T follicular helper cell (primary cell): ENCODE measurements around the gene CCDC200.
"Not testable (repeated sequence)": the region's sequence is repeated elsewhere in the genome, so short reads cannot be mapped to it uniquely, and the experiment has no call there.

Experiments
- DNase-seq: peaks from one replicate; pipeline ENCODE4 v3.0.0-alpha.2; 2020; ENCODE audit warnings: low read depth

Gene CCDC200

DNA sequence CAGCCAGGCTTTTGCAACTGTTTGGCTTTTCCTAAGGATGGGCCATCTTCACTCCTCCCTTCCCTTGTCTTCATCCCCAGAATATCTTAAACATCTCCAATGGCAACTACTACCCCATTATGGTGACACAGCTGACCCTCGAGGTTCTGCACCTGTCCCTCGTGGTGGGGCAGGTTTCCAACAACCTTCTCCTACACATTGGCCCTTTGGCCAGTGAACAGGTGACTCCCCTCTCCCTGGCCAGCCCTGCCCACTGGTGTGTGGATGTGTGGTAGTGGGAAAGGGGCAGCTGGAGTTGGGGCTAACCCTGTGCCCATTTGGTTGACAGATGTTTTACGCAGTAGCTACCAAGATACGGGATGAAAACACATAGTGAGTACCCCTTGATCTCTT lies 12.1 kb downstream of the CCDC200 start:
- DNase-seq, result no peak

DNA sequence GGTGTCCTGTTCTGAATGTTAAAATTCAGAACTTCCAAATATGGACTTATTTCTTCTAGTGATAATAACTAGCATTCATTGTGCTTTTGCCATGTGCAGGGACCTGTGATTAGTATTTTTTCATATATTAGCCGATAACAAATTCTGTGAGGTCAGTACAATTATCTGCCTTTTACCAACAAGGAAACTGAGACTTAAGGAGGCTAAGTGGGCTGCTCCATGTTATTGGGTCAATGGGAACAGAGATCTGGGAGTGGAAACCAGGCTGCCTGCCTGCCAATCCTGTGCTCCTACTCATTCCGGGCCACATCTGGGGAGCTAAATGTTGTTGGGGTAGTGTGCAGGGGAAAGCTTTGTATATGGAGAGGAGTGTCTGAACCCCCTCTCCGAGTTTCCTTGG lies 13.1 kb downstream of the CCDC200 start:
- no peak for DNase-seq

DNA sequence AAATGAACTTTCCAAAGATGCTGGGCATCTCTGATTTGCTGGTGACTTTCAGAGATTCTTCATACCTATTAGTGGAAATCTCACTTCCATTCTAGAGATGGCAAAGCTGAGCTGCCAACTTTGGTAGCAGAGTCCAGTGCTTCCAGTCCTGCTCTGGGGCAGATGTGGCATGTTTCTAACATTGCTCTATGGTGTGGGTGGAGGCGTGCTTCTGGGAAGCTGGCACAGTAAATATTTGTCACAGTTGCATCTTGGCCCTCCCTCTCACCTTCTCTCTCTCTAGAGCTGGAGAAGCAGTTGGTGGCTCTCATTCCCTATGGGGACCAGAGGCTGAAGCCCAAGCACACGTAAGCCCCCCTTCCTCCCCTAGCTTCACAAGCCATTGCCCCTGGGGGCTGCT lies 14.9 kb downstream of the CCDC200 start:
- no peak for DNase-seq

DNA sequence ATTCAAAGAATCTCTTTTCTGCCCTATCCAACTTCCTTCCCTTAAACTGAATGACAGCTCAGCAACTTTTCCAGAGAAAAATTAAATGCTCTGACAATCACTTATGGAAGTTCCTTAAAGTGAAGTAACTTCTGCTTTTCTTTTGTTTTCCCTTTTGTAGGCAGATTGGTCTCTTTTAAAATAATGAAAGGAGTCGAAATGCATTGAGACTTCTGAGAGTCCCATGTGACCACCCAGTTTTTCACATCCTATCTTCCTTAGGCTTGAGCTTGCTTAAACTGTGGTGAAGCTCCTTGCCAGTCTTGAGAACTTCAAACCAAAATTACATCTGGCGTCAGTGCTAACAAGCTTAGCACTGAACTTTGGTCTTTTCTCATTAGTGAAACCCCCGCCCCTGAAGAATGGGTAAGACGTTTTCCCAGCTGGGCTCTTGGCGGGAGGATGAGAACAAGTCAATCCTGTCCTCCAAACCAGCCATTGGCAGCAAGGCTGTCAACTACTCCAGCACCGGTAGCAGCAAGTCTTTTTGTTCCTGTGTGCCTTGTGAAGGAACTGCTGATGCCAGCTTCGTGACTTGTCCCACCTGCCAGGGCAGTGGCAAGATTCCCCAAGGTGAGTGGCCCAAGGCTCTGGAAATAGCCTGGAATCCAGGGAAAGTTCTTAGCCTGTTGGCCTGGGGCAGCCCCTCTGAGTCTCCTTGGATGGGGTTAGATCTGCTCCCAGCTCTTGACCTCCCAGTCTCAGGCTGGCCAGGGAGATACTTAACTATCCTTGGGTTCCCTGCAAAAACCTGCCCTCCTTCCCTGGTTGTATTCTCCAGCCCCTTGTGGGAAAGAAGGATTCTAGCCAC lies 15.6 kb downstream of the CCDC200 start:
- DNase-seq, result no peak

DNA sequence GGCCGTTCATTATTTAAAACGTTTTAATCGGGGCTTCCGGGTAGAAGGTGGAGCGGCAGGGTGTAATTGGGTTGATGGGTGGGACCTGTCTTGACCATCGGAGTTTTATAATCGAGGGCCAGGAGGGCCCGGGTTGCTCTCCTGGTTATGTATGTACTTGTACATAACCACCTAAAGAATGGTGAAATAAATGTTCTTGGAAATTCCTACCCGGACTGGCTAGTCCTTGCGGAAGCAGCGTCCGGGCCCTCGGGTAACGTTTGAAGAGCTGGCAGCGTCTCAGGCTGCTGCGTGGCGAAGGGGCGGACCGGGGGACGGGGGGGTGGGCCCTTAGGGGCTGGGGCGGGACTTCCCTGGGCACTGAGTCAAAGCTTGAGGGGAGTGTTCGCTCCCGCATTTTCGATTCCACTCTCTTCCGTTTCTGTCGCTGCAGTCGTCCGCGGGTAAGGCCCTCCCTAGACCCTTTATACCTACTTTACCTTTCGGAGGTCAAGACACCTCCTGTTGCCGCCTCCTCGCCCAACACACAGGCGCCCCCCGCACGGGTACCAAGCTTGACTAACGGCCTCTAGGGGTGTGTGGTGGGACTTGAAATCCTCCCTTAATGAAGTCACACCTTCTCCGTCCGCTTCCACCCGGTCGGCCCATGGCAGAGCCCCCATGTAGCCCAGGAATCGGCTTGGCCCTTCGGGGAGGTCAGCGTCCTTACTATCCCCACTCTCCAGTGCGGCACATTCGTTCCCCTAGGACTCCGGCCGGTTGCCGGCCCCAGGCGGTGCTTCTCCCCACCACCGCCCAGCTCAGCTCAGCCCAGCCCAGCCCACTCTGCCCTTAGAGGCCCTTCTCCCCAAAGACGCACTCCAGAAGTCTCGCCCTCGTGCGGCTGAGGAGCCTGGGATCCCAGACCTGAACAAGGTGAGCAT lies 16.7 kb downstream of the CCDC200 start, which contains the start of gene TMEM106A:
TMEM106A (plus strand) TSS at position 396 of the 923 bp plus-strand sequence. CDS start 1,167 bp downstream, outside the sequence.
- peak; percentile 57 for DNase-seq

DNA sequence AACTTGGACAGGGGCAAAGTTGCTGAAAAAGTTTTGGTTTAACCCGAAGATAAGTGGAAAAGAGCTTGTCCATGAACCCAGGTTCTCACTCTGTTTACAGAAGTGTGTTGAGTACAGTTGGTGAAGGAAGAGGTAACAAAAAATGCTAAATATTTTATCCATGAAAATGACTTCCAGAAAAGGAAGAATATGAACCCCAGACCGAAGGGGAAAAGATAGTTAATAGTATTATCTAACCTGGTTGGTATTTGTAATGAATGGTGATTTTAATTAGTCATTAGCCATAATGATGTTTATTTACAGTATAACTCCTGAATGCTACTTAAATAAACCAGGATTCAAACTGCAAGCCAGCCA lies 17.3 kb downstream of the CCDC200 start:
- no peak for DNase-seq

DNA sequence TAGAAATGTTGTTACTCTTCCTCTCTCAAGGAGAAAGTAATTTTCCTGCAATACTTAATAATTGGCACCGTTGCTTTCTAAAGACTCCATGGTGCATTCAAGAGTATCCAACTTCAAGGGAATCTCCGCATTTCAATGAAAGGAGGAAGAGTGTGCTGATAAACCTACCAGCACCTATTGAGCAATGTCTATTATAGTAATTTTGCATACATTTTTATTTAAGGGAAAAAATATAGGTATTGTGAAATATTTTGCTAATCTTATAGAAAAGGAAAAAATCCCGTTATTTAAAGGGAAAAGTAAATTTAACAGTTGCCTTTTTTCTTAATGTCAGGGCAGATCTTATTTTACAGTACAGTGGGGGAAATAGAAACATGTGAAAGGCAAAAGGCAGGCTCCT lies 17.8 kb downstream of the CCDC200 start:
- no peak for DNase-seq

DNA sequence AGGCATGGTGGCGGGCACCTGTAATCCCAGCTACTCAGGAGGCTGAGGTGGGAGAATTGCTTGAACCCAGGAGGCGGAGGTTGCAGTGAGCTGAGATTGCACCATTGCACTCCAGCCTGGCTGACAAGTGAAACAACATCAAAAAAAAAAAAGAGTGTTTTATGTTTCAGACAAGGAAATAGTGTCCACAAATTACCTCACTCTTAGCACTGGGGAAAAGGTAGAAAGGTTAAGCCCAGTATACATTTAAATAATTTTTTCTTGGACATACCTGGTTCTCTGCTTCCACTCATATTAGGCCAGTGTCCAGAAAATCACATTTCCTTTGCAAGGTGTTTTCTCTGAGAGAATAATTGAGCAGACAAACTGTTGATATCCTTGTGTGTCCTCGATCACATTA lies 25.4 kb downstream of the CCDC200 start:
- DNase-seq, result not testable (repeated sequence)

DNA sequence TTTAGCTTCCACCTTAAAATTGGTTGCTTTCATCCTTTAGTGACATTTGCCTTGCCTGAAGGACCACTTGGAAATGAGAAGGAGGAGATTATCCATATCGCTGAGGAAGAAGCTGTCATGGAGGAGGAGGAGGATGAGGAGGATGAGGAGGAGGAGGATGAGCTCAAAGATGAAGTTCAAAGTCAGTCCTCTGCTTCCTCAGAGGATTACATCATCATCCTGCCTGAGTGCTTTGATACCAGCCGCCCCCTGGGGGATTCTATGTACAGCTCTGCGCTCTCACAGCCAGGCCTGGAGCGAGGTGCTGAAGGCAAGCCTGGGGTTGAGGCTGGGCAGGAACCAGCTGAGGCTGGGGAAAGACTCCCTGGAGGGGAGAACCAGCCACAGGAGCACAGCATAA lies 28.3 kb downstream of the CCDC200 start:
- DNase-seq, result no peak

DNA sequence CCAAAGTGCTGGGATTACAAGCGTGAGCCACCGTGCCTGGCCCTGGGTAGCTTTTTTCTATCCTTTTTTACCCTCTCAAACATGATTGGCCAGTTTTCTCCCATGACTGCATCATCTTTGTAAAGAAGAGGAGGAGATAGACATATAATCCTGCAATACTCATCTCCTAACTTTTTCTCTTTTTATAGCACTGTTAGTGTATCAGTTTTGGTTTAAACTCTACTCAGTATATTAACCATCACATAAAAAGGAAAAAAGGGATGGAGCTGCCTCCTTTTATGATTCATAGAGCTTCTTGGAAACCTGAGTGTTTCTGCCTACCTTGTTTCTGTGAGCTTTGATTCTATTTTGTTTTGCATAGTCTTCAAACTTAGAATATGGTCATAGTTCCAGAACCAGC lies 28.8 kb downstream of the CCDC200 start:
- DNase-seq, result no peak

DNA sequence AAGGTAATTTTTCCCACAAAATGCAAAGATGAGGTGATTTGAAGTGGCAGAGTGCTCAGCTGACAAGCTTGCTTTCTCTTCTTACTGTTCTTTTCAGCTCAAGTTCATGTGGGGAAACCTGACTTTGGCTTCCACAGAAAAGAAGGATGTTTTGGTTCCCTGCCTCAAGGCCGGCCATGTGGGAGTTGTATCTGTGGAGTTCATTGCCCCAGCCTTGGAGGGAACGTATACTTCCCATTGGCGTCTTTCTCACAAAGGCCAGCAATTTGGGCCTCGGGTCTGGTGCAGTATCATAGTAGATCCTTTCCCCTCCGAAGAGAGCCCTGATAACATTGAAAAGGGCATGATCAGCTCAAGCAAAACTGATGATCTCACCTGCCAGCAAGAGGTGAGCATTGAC lies 35.2 kb downstream of the CCDC200 start:
- no peak for DNase-seq

DNA sequence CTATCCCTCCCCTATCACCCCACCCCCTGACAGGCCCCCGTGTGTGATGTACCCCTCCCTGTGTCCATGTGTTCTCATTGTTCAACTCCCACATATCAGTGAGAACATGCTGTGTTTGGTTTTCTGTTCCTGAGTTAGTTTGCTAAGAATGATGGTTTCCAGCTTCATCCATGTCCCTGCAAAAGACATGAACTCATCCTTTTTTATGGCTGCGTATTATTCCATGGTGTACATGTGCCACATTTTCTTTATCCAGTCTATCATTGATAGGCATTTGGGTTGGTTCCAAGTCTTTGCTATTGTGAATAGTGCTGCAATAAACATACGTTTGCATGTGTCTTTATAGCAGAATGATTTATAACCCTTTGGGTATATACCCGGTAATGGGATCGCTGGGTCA lies 41.8 kb downstream of the CCDC200 start:
- not testable (repeated sequence) for DNase-seq

DNA sequence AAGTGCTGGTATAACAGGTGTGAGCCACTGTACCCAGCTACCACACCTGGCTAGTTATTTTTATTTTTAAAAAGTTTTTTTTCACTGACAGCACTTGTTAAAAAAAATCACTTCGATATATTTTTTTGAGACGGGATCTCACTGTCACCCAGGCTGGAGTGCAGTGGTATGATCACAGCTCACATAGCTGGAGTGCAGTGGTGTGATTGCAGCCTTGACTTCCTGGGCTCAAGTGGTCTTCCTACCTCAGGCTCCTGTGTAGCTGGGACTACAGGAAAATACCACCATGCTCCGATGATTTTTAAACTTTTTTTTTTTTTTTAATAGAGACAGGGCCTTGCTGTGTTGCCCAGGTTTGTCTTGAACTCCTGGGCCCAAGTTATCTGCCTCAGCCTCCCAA lies 44.5 kb downstream of the CCDC200 start:
- DNase-seq, result no peak

DNA sequence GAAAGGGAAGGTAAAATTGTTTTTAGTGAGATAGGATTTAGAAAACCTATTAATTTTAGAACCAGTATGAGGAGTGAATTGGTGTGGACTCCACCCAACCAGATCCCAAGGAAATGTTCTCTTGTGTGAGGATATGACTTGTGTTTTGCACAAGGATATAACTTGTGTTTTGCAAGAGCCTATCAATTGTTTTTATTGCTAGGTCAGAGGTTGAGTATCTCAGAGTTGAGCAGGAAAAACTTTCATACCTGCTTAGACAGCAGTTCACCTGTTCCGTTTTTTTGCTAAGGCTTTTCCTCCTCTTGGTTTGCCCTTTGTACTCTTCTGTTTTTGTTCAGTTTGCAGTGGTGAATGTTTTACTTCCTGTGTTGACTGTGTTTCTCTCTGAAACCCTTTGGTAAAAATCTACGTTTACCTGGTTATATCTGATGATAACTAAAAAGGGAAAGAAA lies 52.3 kb downstream of the CCDC200 start:
- DNase-seq, result no peak

DNA sequence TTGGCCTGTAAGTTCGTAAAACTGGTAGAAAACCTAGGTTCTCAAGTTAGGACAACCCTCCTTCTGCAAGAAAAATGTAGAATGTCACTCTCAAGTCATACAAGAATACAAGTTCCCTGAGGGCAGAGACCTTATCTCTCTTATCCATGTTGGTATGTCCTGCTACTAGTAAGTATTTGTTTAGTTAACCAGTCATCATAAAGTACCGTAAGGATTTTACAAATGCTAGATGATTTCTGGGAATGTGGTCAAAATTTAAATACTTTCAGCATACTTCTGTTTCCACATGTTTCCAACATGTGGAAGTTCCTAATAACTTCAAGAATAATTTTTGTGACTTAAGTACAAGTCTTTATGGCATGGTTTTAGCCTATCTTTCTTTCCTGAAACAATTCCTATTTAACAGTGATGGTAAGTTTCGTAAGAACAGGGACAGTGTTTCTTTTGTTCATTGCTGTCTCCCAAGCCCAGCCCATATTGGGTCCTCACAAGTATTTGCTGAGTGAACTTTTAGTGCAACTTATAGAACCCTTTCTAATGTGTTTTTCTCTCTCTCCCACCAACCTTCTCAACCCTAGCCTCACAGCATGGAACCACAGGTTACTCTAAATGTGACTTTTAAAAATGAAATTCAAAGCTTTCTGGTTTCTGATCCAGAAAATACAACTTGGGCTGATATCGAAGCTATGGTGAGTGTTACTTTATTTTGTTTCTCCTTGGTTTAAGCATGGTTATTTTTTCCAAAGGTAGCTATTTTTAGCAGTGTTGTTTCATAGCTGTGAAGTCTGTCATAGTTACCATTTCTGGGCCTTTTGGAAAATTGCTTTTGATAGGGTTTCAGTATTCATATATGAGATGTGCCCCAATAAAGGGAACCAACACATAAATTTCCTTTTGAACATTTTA lies 53.0 kb downstream of the CCDC200 start:
- no peak for DNase-seq

DNA sequence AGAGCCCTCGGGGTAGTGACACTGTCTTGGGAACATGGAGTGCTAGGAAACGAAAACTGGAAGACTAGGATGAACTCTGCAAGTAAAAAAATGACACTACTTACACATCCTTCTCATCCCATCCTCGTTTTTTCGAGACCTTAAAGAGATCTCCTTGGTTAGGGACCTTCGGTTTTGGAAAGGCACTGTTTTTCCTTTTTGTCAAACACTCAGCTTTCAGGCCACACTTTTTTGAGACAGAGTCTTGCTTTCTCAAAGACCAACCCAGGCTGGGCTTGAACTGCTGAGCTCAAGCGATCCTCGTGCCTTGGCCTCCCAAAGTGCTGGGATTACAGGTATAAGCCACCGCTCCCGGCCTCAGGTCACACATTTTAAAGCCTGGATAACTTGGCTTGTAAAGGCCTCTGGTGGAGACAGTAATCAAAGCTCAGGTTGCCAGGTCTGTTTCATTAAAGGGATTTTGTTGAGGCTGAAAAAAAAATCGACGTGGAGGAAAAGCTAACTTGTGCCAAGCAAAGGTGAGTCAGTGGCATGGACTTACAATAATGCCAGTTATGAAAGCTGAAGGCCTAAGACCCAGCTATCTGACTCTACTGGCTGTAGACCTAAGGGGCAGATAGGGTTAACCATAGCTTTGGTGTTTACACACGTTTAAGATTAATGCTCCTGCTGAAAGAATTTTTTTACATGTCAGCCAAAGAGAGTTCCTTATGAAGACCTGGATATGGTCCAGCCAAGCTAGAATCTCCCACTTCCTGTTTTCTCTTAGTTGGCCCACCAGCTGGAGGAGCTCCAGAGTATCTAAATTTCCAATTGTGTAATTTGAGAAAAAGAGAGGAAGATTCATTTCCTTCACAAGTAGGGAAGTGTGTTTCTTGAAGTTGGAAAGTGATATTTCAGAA lies 56.6 kb downstream of the CCDC200 start:
- no peak for DNase-seq
